ENCODE measurements around the gene PRKAR1B. TPM values are rescaled to one million over a fixed set of nuclear protein-coding genes. Genes with fewer than 3 reads are reported as not detected.

The PRKAR1B gene
- total and polyA plus RNA-seq, 10 of the 15 experiments (the other 5 are each of a cell fraction or from before 2014, with no cell fraction given), result 1.4 to 45.6 (median 19.3) TPM

DNA sequence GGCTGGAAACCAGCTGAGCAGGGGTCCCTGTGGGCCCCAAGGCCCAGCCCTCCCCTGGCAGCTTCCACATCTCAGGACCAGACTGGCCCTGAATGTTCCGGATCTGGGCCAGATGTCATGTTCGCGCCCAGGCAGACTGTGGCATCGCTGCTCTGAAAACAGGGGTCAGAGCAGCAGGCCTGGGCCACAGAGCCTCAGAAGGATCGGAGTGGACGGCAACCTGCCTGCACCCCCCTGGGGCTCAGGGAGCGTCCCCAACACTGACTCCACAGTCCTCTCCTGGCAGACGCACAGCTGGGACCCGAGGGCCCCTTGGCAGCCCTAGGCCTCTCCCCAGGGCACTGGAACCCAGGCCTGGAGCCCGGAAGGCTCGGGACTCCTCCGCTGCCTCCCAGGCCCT, 91.9 kb downstream of the PRKAR1B start:
- Histone ChIP-seq H3K4me2 (ENCODE audit: control insufficient read depth, insufficient read depth) (no peak overlapping the region), H3K9me3 (replicated peaks; ENCODE audit: control insufficient read depth, insufficient read depth, low read length) (no peaks in the 10 kb centered on the region), H3K4me3 (no peak overlapping the region), H2AFZ (ENCODE audit: control insufficient read depth, low read depth, low read length) (no peak overlapping the region), H3K4me1 (ENCODE audit: control insufficient read depth, insufficient read depth, low read length) (no peaks in the 10 kb centered on the region), H3K36me3 (ENCODE audit: control insufficient read depth in 2 of 2, insufficient read depth in 2 of 2, low read length in 1 of 2) (no peaks in the 10 kb centered on the region; a peak in 1 of 4 replicates), H4K20me1 (ENCODE audit: control insufficient read depth, insufficient read depth) (no peaks in the 10 kb centered on the region), H3K27ac (ENCODE audit: control insufficient read depth, insufficient read depth) (no peak overlapping the region), H3K9ac (ENCODE audit: control insufficient read depth, insufficient read depth, low read length) (no peak overlapping the region), H3K27me3 (replicated peaks in 1 of 2; ENCODE audit: control insufficient read depth in 2 of 2, insufficient read depth in 2 of 2, low read length in 1 of 2) (no peaks in the 10 kb centered on the region), H3K79me2 (ENCODE audit: control insufficient read depth, insufficient read depth, low read length) (no peaks in the 10 kb centered on the region)
- BruUV-seq (replicated peaks), result no TSS peak
- no peak for DNase-seq (ENCODE audit: low read depth, low spot score)
- in situ Hi-C loops (cut with MboI), result no loop called here
- intact Hi-C loops (cut with micrococcal nuclease; ENCODE audit: unreplicated experiment), result no loop called here
- ChIA-PET CTCF (interaction anchor here (0.6 to 0.8 kb wide), 2 partner anchors 117 to 314 kb away, joined by 3 to 4 read pairs; no protein-coding TSS in a partner anchor), SMC1A (ENCODE audit: uncharacterized antibody, unreplicated experiment) (no interaction called here), RAD21 (ENCODE audit: unreplicated experiment) (no interaction called here), POLR2A (no interaction called here)
- no peak for FAIRE-seq
- no peak for TF ChIP-seq RUNX3 (IDR thresholded peaks at IDR 0.05; ENCODE audit: low read length)
- no peak for ATAC-seq
- 94% methylated on average over 12 of the region's 12 CpGs for WGBS (ENCODE audit: insufficient coverage, insufficient replicate concordance, low lambda C conversion rate, missing lambda C conversion rate)

DNA sequence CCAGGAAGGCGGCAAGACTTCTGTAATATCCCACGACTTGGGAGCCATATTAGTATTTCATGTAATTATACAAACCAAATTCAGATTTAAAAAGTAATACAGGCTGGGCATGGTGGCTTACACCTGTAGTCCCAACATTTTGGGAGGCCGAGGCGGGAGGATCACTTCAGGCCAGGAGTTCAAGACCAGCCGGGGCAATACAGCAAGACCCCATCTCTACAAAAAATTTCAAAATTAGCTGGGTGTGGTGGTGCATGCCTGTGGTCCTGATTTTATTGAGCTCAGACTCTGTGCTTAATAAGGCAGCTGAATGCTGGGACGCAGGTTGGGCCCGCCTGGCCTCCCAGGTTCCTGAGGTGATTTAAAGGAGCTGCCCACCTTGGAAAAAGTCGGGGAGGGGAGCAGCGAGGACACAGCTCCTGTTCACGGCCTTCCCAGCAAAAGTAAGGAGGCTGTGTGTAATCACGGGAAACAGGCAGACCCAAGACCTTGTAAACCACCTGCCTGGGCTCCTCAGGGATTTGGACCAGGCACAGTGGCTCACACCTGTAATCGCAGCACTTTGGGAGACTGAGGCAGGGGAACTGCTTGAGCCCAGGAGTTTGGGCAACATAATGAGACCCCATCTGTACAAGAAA, 93.6 kb downstream of the PRKAR1B start:
- SMC1A ChIA-PET (ENCODE audit: uncharacterized antibody, unreplicated experiment), result no interaction called here
- in situ Hi-C loops (cut with MboI) (no loop called here), intact Hi-C loops (cut with micrococcal nuclease; ENCODE audit: unreplicated experiment) (no loop called here)
- Histone ChIP-seq H3K79me2 (ENCODE audit: control insufficient read depth, insufficient read depth, low read length) (no peaks in the 10 kb centered on the region), H3K9me3 (replicated peaks; ENCODE audit: control insufficient read depth, insufficient read depth, low read length) (no peaks in the 10 kb centered on the region; the same call in 2 of the 3 replicates), H3K27ac (ENCODE audit: control insufficient read depth, insufficient read depth) (no peak overlapping the region), H3K36me3 (ENCODE audit: control insufficient read depth in 2 of 2, insufficient read depth in 2 of 2, low read length in 1 of 2) (no peaks in the 10 kb centered on the region; a peak in 2 of 4 replicates), H3K27me3 (replicated peaks in 1 of 2; ENCODE audit: control insufficient read depth in 2 of 2, insufficient read depth in 2 of 2, low read length in 1 of 2) (no peaks in the 10 kb centered on the region), H2AFZ (ENCODE audit: control insufficient read depth, low read depth, low read length) (no peak overlapping the region), H3K9ac (ENCODE audit: control insufficient read depth, insufficient read depth, low read length) (no peak overlapping the region), H3K4me3 (no peak overlapping the region), H3K4me1 (ENCODE audit: control insufficient read depth, insufficient read depth, low read length) (no peaks in the 10 kb centered on the region), H4K20me1 (ENCODE audit: control insufficient read depth, insufficient read depth) (no peaks in the 10 kb centered on the region), H3K4me2 (ENCODE audit: control insufficient read depth, insufficient read depth) (no peak overlapping the region)
- POLR2A ChIA-PET, result no interaction called here
- RAD21 ChIA-PET (ENCODE audit: unreplicated experiment), result no interaction called here
- WGBS (ENCODE audit: insufficient coverage, insufficient replicate concordance, low lambda C conversion rate, missing lambda C conversion rate), result 97% methylated on average over 12 of the region's 12 CpGs
- FAIRE-seq (no peak), ATAC-seq (no peak), DNase-seq (ENCODE audit: low read depth, low spot score) (no peak)
- BruUV-seq (replicated peaks), result no TSS peak
- CTCF ChIA-PET, result no interaction called here
- TF ChIP-seq NFXL1 (IDR thresholded peaks at IDR 0.05; ENCODE audit: borderline replicate concordance) (no peak), SREBF2 (IDR thresholded peaks at IDR 0.05; ENCODE audit: low read length) (no peak), ZNF24 (IDR thresholded peaks at IDR 0.05) (no peak), MYC (IDR thresholded peaks at IDR 0.05; ENCODE audit: insufficient read depth, insufficient read length, insufficient replicate concordance, low read length, severe bottlenecking) (no peak), DPF2 (IDR thresholded peaks at IDR 0.05) (no peak), CEBPB (IDR thresholded peaks at IDR 0.05; ENCODE audit: borderline replicate concordance in 1 of 2, low read depth in 2 of 2, low read length in 2 of 2) (no peak), SMAD1 (IDR thresholded peaks at IDR 0.05; ENCODE audit: low read depth, partially characterized antibody) (no peak), HDAC2 (IDR thresholded peaks at IDR 0.05) (no peak), KAT2A (conservative IDR thresholded peaks at IDR 0.05; ENCODE audit: control insufficient read depth, low read depth, low read length) (no peak)
- TF ChIP-seq, protein P1, sequence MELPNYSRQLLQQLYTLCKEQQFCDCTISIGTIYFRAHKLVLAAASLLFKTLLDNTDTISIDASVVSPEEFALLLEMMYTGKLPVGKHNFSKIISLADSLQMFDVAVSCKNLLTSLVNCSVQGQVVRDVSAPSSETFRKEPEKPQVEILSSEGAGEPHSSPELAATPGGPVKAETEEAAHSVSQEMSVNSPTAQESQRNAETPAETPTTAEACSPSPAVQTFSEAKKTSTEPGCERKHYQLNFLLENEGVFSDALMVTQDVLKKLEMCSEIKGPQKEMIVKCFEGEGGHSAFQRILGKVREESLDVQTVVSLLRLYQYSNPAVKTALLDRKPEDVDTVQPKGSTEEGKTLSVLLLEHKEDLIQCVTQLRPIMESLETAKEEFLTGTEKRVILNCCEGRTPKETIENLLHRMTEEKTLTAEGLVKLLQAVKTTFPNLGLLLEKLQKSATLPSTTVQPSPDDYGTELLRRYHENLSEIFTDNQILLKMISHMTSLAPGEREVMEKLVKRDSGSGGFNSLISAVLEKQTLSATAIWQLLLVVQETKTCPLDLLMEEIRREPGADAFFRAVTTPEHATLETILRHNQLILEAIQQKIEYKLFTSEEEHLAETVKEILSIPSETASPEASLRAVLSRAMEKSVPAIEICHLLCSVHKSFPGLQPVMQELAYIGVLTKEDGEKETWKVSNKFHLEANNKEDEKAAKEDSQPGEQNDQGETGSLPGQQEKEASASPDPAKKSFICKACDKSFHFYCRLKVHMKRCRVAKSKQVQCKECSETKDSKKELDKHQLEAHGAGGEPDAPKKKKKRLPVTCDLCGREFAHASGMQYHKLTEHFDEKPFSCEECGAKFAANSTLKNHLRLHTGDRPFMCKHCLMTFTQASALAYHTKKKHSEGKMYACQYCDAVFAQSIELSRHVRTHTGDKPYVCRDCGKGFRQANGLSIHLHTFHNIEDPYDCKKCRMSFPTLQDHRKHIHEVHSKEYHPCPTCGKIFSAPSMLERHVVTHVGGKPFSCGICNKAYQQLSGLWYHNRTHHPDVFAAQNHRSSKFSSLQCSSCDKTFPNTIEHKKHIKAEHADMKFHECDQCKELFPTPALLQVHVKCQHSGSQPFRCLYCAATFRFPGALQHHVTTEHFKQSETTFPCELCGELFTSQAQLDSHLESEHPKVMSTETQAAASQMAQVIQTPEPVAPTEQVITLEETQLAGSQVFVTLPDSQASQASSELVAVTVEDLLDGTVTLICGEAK (IDR thresholded peaks at IDR 0.05; ENCODE audit: borderline replicate concordance), result no peak

Measured in GM12878 (cell line).